Stomach smooth muscle (tissue), 2 donors: ENCODE data around the gene PLEKHJ1.

Experiments used
- H3K27ac ChIP-seq: one replicate; pipeline ENCODE4 v1.7.0; 2013; ENCODE audit warnings: mild to moderate bottlenecking, low read length, inconsistent platforms
- H3K27me3 ChIP-seq, 2 donors: one replicate each; pipeline ENCODE4 v1.7.0; 2013; ENCODE audit warnings: low read length in 2 of 2; ENCODE audit not compliant: insufficient read depth in 2 of 2, control insufficient read depth in 1 of 2
- H3K36me3 ChIP-seq, 2 donors: one replicate each; pipeline ENCODE4 v1.7.0; 2013; ENCODE audit warnings: low read length in 2 of 2; ENCODE audit not compliant: control insufficient read depth in 2 of 2, insufficient read depth in 2 of 2
- H3K4me1 ChIP-seq: one replicate; pipeline ENCODE4 v1.7.0; 2013; ENCODE audit warnings: low read length; ENCODE audit not compliant: control insufficient read depth, insufficient read depth
- H3K4me3 ChIP-seq, 2 donors: one replicate each; pipeline ENCODE4 v1.7.0; 2013; ENCODE audit warnings: low read length in 2 of 2
- H3K9ac ChIP-seq, 2 donors: one replicate each; pipeline ENCODE4 v1.7.0; 2013; ENCODE audit warnings: low read length in 2 of 2, mild to moderate bottlenecking in 1 of 2
- H3K9me3 ChIP-seq, 2 donors: one replicate each; pipeline ENCODE4 v1.7.0; 2013; ENCODE audit warnings: low read length in 2 of 2; ENCODE audit not compliant: control insufficient read depth in 2 of 2
- donor health status: healthy.
- donor health status: Pancreatic carcinoma.

The PLEKHJ1 gene

GRCh38 chr19:2231621-2232221 lies 4.4 kb downstream of the PLEKHJ1 start:
- Histone ChIP-seq H3K9ac (no peak overlapping the region), H3K27ac (no peak overlapping the region), H3K4me1 (peaks cover 27% of the 10 kb centered on the region)

GRCh38 chr19:2230807-2231533 lies 5.2 kb downstream of the PLEKHJ1 start:
- peaks cover 27% of the 10 kb centered on the region for H3K4me1 ChIP-seq
- no peaks in the 10 kb centered on the region for H3K9me3 ChIP-seq
- no peaks in the 10 kb centered on the region for H3K27me3 ChIP-seq
- H3K9ac ChIP-seq, result no peak overlapping the region
- no peak overlapping the region for H3K27ac ChIP-seq
- H3K36me3 ChIP-seq, result peaks cover 10 to 32% of the 10 kb centered on the region in 2 donors
- H3K4me3 ChIP-seq, result no peak overlapping the region

More at GRCh38 chr19:2231621-2232221, 4.4 kb downstream of the PLEKHJ1 start:
- no peak overlapping the region for H3K4me3 ChIP-seq
- no peaks in the 10 kb centered on the region for H3K27me3 ChIP-seq
- peaks cover 10 to 32% of the 10 kb centered on the region in 2 donors for H3K36me3 ChIP-seq
- H3K9me3 ChIP-seq, result no peaks in the 10 kb centered on the region

GRCh38 chr19:2230033-2230531 lies 6.0 kb downstream of the PLEKHJ1 start:
- Histone ChIP-seq H3K9ac (no peak overlapping the region), H3K4me1 (peaks cover 21% of the 10 kb centered on the region), H3K4me3 (no peak overlapping the region), H3K27ac (no peak overlapping the region), H3K9me3 (no peaks in the 10 kb centered on the region), H3K27me3 (no peaks in the 10 kb centered on the region), H3K36me3 (peaks cover 10 to 36% of the 10 kb centered on the region in 2 donors)

DNA sequence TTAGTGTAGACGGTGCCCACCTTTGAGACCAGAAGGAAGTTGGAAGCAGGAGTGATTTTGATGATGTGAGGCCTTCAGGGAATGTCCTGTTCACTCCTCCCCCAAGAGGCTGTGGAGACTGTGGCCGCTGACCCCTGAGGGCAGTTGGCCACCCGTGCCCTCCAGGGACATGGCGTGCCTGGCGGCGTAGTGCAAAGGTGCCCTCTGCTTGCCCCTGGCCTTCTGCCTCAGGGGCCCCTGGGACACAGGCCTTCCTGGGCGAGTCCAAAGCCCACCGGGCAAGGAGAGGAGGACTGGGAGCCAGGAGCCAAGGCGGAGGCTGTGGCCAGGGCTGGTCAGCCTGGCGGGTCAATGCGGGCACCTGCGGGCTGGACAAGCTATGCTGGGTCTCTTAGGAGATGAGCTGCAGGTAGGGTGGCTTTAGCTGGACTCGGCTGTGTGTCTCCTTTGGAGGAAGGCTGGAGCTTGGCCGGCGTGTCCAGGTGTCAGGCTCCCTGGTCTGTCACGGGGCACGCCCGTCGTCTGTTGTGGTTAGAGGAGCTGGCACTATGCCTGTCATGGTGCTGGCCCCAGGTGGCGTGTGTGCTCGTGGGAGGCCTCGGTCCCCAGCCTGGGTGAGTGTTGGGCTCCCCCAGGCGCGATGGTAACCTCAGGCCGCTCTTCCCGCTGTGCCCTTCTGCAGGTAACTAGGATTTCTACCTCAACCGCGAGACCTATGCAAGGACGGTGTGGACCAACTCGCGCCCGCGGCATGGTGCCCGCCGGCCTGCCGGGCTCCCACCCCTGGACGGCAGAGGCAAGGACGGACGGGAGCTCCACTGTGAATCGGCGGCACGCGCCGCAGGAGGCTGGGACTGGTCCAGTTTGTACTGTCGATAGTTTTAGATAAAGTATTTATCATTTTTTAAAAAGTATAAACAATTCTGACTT lies 6.8 kb downstream of the PLEKHJ1 start:
- Histone ChIP-seq H3K36me3 (peaks cover 16 to 39% of the 10 kb centered on the region in 2 donors), H3K27ac (no peak overlapping the region), H3K9ac (no peak overlapping the region), H3K4me1 (peaks cover 14% of the 10 kb centered on the region), H3K4me3 (no peak overlapping the region), H3K9me3 (no peaks in the 10 kb centered on the region), H3K27me3 (no peaks in the 10 kb centered on the region)

GRCh38 chr19:2228157-2229030 lies 7.7 kb downstream of the PLEKHJ1 start:
- Histone ChIP-seq H3K9ac (no peak overlapping the region), H3K4me3 (no peak overlapping the region), H3K36me3 (peaks cover 16 to 35% of the 10 kb centered on the region in 2 donors), H3K27me3 (no peaks in the 10 kb centered on the region), H3K9me3 (no peaks in the 10 kb centered on the region), H3K4me1 (peaks cover 7% of the 10 kb centered on the region), H3K27ac (no peak overlapping the region)

- no peaks in the 10 kb centered on the region for H3K27me3 ChIP-seq
- peaks cover 2% of the 10 kb centered on the region for H3K4me1 ChIP-seq
- H3K4me3 ChIP-seq, result no peak overlapping the region
- no peak overlapping the region for H3K27ac ChIP-seq
- no peaks in the 10 kb centered on the region for H3K9me3 ChIP-seq
- no peak overlapping the region for H3K9ac ChIP-seq
- H3K36me3 ChIP-seq, result peaks cover 16 to 32% of the 10 kb centered on the region in 2 donors
Measured at GRCh38 chr19:2227415-2228156, 8.5 kb downstream of the PLEKHJ1 start.

GRCh38 chr19:2226840-2227360 lies 9.2 kb downstream of the PLEKHJ1 start:
- H3K9me3 ChIP-seq, result no peaks in the 10 kb centered on the region
- no peak overlapping the region for H3K27ac ChIP-seq
- H3K27me3 ChIP-seq, result no peaks in the 10 kb centered on the region
- H3K4me1 ChIP-seq, result peaks cover 2% of the 10 kb centered on the region
- H3K4me3 ChIP-seq, result no peak overlapping the region
- H3K36me3 ChIP-seq, result peaks cover 16 to 35% of the 10 kb centered on the region in 2 donors
- H3K9ac ChIP-seq, result no peak overlapping the region

GRCh38 chr19:2226051-2226839 lies 9.9 kb downstream of the PLEKHJ1 start:
- H3K36me3 ChIP-seq, result peaks cover 12 to 30% of the 10 kb centered on the region in 2 donors
- peaks cover 2% of the 10 kb centered on the region for H3K4me1 ChIP-seq
- no peak overlapping the region for H3K27ac ChIP-seq
- H3K4me3 ChIP-seq, result no peak overlapping the region
- H3K9ac ChIP-seq, result no peak overlapping the region
- H3K27me3 ChIP-seq, result no peaks in the 10 kb centered on the region
- H3K9me3 ChIP-seq, result no peaks in the 10 kb centered on the region
